HEK293 (cell line): Measurements from ENCODE around the gene COL4A1.

Experiments
- GLI4 ChIP-seq: fragments of 450-650 bp; formaldehyde crosslinking; IDR thresholded peaks from 2 replicates; pipeline ENCODE4 v1.5.1; 2016; ENCODE audit warnings: missing biosample characterization, missing genetic modification characterization
- PRDM10 ChIP-seq: fragments of 450-650 bp; formaldehyde crosslinking; IDR thresholded peaks from 2 replicates; pipeline ENCODE4 v1.5.1; 2016; ENCODE audit warnings: missing biosample characterization, missing genetic modification characterization
- ZNF596 ChIP-seq: fragments of 450-650 bp; IDR thresholded peaks from 2 replicates; pipeline ENCODE4 v1.5.0; 2018; ENCODE audit warnings: missing biosample characterization, mild to moderate bottlenecking, missing genetic modification characterization, moderate library complexity

DNA sequence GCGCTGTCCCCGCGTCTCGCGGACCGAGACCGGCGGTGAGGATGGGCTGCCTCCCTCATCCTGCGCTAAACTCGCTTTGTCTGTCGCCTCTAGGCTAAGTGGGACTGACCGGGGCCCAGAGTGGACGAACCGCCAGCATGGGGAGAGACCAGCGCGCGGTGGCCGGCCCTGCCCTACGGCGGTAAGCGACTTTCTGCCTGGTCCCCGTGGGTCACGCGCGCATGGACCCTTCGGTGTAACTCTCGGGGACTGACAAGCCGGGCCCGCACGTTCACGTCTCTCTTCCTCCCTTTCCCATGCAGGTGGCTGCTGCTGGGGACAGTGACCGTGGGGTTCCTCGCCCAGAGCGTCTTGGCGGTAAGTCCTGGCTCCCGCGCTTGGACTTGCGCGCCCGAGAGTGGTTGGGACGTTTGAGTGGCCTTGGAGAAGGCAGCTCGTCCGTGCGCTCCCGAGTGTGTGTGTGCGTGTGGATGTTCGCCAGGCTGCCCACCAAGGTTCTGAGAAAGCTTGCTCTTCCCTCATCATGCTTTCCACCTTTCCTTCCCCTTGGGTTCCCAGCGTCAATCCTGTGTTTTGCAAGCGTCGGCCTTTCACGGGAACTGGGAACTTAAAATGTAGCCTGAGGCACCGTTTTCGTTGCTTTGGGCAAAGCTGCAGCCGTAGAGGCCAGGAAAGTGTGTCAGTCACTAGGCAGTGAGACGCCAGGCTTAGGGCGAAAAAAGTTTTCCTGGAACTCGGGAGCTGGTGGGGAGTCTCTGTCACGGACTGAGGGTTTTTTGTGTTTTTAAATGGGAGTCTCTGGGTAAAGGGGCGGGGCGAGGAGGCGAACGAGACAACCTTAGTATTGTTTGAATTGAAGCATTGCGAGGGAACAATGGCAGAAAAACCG, 1.1 kb upstream of the COL4A1 start:
- no peak for TF ChIP-seq ZNF596 (tag by site-specific recombination)
- TF ChIP-seq GLI4 (tag by site-specific recombination) = no peak
- TF ChIP-seq PRDM10 (tag by site-specific recombination) = no peak
